ENCODE data around the gene MUC5AC. TPM values are rescaled to one million over a fixed set of nuclear protein-coding genes. Genes with fewer than 3 reads are reported as not detected.

Gene MUC5AC
- total RNA-seq, 1 donor from 2014 or later: 0.11 TPM

Other genes starting within 250 kb of the MUC5AC start
- 69.4 TPM for gene CHID1, start 247.1 kb upstream of the MUC5AC start, total RNA-seq
- 118 TPM for gene AP2A2, start 232.1 kb upstream of the MUC5AC start, total RNA-seq
- gene MUC6, start 121.2 kb upstream of the MUC5AC start, total RNA-seq: not detected
- 0.11 TPM for gene MUC2, start 83.1 kb upstream of the MUC5AC start, total RNA-seq
- under 0.01 TPM for gene MUC5B, start 65.1 kb downstream of the MUC5AC start, total RNA-seq
- 63.0 TPM for gene TOLLIP, start 151.7 kb downstream of the MUC5AC start, total RNA-seq
- 9.3 TPM for gene BRSK2, start 232.0 kb downstream of the MUC5AC start, total RNA-seq

Data from ascending aorta (tissue), 1 donor.